K562 (cell line): ENCODE data around the gene PKIB. TPM values are rescaled to one million over a fixed set of nuclear protein-coding genes. Genes with fewer than 3 reads are reported as not detected.

ENCODE experiments used
- ATAC-seq: fragments of 200-7000 bp; cut with Tn5 transposase; 3 replicates; pipeline ENCODE4 v1.9.1; 2020; ENCODE audit warnings: moderate library complexity
- BruUV-seq: library from RNA; stranded (reverse); fragments of 400-500 nt; replicated peaks from 2 replicates; lab custom pipeline; 2021; lab: Mats Ljungman, UMichigan
- CTCF ChIA-PET: fragments of 300-600 bp; formaldehyde crosslinking; extraction: SDS; loops from one replicate; lab custom pipeline; 2021; ENCODE audit warnings: low intra/inter-chr PET ratio; lab: Yijun Ruan, JAX
- POLR2A ChIA-PET: fragments of 300-600, 350-650 bp; sonication (Branson Sonifier 250); formaldehyde crosslinking; extraction: SDS; loops from one replicate; lab custom pipeline; 2021; ENCODE audit warnings: antibody characterized with exemption, inconsistent platforms; lab: Yijun Ruan, JAX
- DNase-seq, 4 experiments: peaks; one replicate each; pipeline versions ENCODE4 v3.0.0 to v3.0.0-alpha.2; 2011 to 2018; ENCODE audit warnings: low spot score in 3 of 4, mixed read lengths in 3 of 4; ENCODE audit errors: extremely low read depth in 1 of 4
- FAIRE-seq: peaks from 2 replicates; lab custom pipeline; 2011; peaks lifted over from hg19 to GRCh38; lab: Jason Lieb, UNC
- H2AFZ ChIP-seq: 2 replicates; pipeline ENCODE4 v1.6.0; 2011; ENCODE audit warnings: low read depth, low read length, control low read depth, inconsistent platforms
- H3K27ac ChIP-seq: fragments of 200-600 bp; 3 replicates; pipeline ENCODE4 v1.8.0; 2011; ENCODE audit warnings: low read depth, mild to moderate bottlenecking, control low read depth, inconsistent platforms, low read length, moderate library complexity, mixed read lengths; ENCODE audit errors: extremely low read depth
- H3K27me3 ChIP-seq, 2 experiments: fragments of 300-600 bp in 1 of 2; 2 replicates in 1 of 2; 3 replicates in 1 of 2; pipeline versions ENCODE4 v1.6.0 to v1.8.0; 2011; ENCODE audit warnings: inconsistent platforms in 2 of 2, low read length in 2 of 2, mild to moderate bottlenecking in 1 of 2, mixed read lengths in 1 of 2, moderate library complexity in 1 of 2; ENCODE audit not compliant: control insufficient read depth in 2 of 2, insufficient read depth in 2 of 2
- H3K36me3 ChIP-seq: fragments of 300-600 bp; 3 replicates; pipeline ENCODE4 v1.8.0; 2011; ENCODE audit warnings: mild to moderate bottlenecking, low read length, inconsistent platforms; ENCODE audit not compliant: control insufficient read depth, insufficient read depth
- H3K4me1 ChIP-seq, 2 experiments: fragments of 200-600 bp in 1 of 2; replicated peaks in 1 of 2; 2 replicates in 1 of 2; 3 replicates in 1 of 2; pipeline versions ENCODE4 v1.5.1 to v1.8.0; 2011; ENCODE audit warnings: inconsistent platforms in 2 of 2, low read length in 2 of 2, mild to moderate bottlenecking in 1 of 2, mixed read lengths in 1 of 2, moderate library complexity in 1 of 2; ENCODE audit not compliant: control insufficient read depth in 2 of 2, insufficient read depth in 2 of 2
- H3K4me2 ChIP-seq: 2 replicates; pipeline ENCODE4 v1.6.1; 2011; ENCODE audit warnings: low read length, control low read depth, inconsistent platforms, mixed read lengths; ENCODE audit not compliant: insufficient read depth
- H3K4me3 ChIP-seq: fragments of 200-600 bp; sonication (generic), shearing (Covaris generic); 2 replicates; pipeline ENCODE4 v1.5.1; 2016; ENCODE audit warnings: control low read depth, inconsistent platforms
- H3K79me2 ChIP-seq: fragments of 200-600 bp; 3 replicates; pipeline ENCODE4 v1.8.0; 2011; ENCODE audit warnings: low read length, inconsistent platforms; ENCODE audit not compliant: control insufficient read depth, insufficient read depth
- H3K9ac ChIP-seq, 2 experiments: 2 replicates each; pipeline versions ENCODE4 v1.6.0 to v1.6.1; 2011; ENCODE audit warnings: low read depth in 2 of 2, low read length in 2 of 2, control low read depth in 1 of 2, inconsistent platforms in 1 of 2, mild to moderate bottlenecking in 1 of 2, mixed read lengths in 1 of 2; ENCODE audit not compliant: insufficient read depth in 1 of 2
- H3K9me1 ChIP-seq: one replicate; pipeline ENCODE4 v1.6.0; 2011; ENCODE audit warnings: inconsistent platforms, mild to moderate bottlenecking, low read length, moderate library complexity; ENCODE audit not compliant: control insufficient read depth, insufficient read depth
- H3K9me3 ChIP-seq: replicated peaks from 2 replicates; pipeline ENCODE4 v1.5.1; 2011; ENCODE audit warnings: low read depth, low read length, inconsistent platforms; ENCODE audit not compliant: control insufficient read depth, insufficient read depth
- H4K20me1 ChIP-seq: replicated peaks from 2 replicates; pipeline ENCODE4 v1.6.1; 2011; ENCODE audit warnings: low read length, inconsistent platforms, mixed read lengths; ENCODE audit not compliant: control insufficient read depth, insufficient read depth
- ERF ChIP-seq: fragments of 450-650 bp; formaldehyde crosslinking; IDR thresholded peaks from 2 replicates; pipeline ENCODE4 v1.4.0; 2020; ENCODE audit warnings: mild to moderate bottlenecking, mixed read lengths
- JUND ChIP-seq, 2 experiments: IDR thresholded peaks; 2 replicates in 1 of 2; 3 replicates in 1 of 2; pipeline ENCODE4 v1.6.1; 2011; ENCODE audit warnings: borderline replicate concordance in 2 of 2, low read depth in 2 of 2, low read length in 2 of 2, improper control_type of control experiment in 1 of 2, missing biosample characterization in 1 of 2, missing genetic modification characterization in 1 of 2, missing genetic modification reagents in 1 of 2
- PURB ChIP-seq: sonication (generic); formaldehyde crosslinking; IDR thresholded peaks from 2 replicates; pipeline ENCODE4 v1.9.0; 2021; ENCODE audit warnings: low read depth, mild to moderate bottlenecking, missing genetic modification reagents
- SUPT5H ChIP-seq: fragments of 450-650 bp; IDR thresholded peaks from 2 replicates; pipeline ENCODE4 v1.6.1; 2016
- TBP ChIP-seq: optimal IDR thresholded peaks from 2 replicates; pipeline ENCODE3; 2011; ENCODE audit warnings: low read depth, low read length, improper control_type of control experiment
- ZKSCAN3 ChIP-seq: fragments of 250-450 bp; sonication (Bioruptor Pico); IDR thresholded peaks from 2 replicates; pipeline ENCODE4 v1.4.0; 2020
- ZNF445 ChIP-seq: fragments of 250-450 bp; sonication (Bioruptor Pico); IDR thresholded peaks from 2 replicates; pipeline ENCODE4 v1.4.0; 2020; ENCODE audit warnings: low read depth, mild to moderate bottlenecking, moderate library complexity
- WGBS: fragments of 100-300 bp; shearing (Covaris generic); methylation state at CpG from one replicate; pipeline ENCODE4 v1.1.6; 2016; ENCODE audit warnings: low coverage, mixed read lengths; ENCODE audit not compliant: insufficient coverage; ENCODE audit errors: missing lambda C conversion rate; 5-methylcytosine and 5-hydroxymethylcytosine counted together
- in situ Hi-C: fragments of 300-500 bp; cut with MboI; formaldehyde crosslinking; loops from 4 replicates; pipeline ENCODE4 v1.15.0; 2018; ENCODE audit warnings: inconsistent platforms, mixed read lengths
- intact Hi-C: fragments of 100-400 bp; cut with micrococcal nuclease; formaldehyde crosslinking; loops from 2 replicates; pipeline ENCODE4 v1.14.2; 2022
- polyA plus RNA-seq, 8 experiments: library from polyadenylated mRNA; depleted of rRNA in 4 of 8; stranded (reverse) in 5 of 8; unstranded in 3 of 8; fragments of >200 nt; fragmentation: Nextera tagmentation in 2 of 8; fragmentation: Illumina TruSeq in 1 of 8; extraction: Ambion mirVana in 2 of 8; extraction: Trizol in 1 of 8; gene quantifications; 2 replicates each; pipeline versions ENCODE4 v1.2.1 to v1.2.3, GENCODE V29; 2011 to 2014; ENCODE audit warnings: inconsistent platforms in 1 of 8, missing spikeins in 1 of 8
- total RNA-seq, 7 experiments: library from RNA; depleted of rRNA in 6 of 7; stranded (reverse); fragments of >200 nt in 6 of 7; fragmentation: Illumina TruSeq in 2 of 7; extraction: Trizol in 2 of 7; gene quantifications; 2 replicates each; pipeline versions ENCODE4 v1.2.1 to v1.2.3, GENCODE V29; 2011 to 2021; ENCODE audit warnings: low replicate concordance in 1 of 7
- TF ChIP-seq, protein P1 (sequence below): fragments of 450-650 bp; IDR thresholded peaks from 2 replicates; pipeline ENCODE4 v1.7.0; 2016; ENCODE audit warnings: borderline replicate concordance
- TF ChIP-seq, protein P2 (sequence below): fragments of 150-350 bp; conservative IDR thresholded peaks from 2 replicates; pipeline ENCODE4 v1.6.1; 2014; ENCODE audit warnings: low read length
- TF ChIP-seq, protein P3 (sequence below): sonication (generic); formaldehyde crosslinking; IDR thresholded peaks from 2 replicates; pipeline ENCODE4 v1.8.1; 2023; ENCODE audit warnings: missing genetic modification reagents, mild to moderate bottlenecking, borderline replicate concordance

Gene PKIB
- total and polyA plus RNA-seq, 9 of the 15 experiments (the other 6 are each of a cell fraction or from before 2014, with no cell fraction given), result 14.8 to 37.5 (median 27.4) TPM

DNA sequence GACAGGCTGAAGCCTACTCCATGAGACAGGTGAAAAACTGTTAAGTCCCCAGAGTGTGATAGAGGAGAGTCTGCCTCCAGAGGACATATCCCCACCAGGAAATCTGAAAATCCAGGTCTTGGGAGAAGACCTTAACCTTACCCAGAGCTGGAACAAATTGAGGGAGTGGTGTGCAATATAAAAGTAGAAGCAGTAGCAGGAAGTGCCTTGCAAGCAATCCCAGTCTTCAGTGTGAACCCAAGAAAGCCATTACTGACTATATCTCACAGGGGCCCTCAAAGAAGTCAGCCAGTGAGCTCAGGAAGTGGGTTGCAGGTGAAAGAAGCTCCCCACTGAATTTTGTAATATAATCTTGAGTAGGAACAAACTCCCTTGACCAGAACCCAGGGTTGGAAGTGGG, 41.9 kb upstream of the PKIB start (continued):
- TF ChIP-seq, protein P1, sequence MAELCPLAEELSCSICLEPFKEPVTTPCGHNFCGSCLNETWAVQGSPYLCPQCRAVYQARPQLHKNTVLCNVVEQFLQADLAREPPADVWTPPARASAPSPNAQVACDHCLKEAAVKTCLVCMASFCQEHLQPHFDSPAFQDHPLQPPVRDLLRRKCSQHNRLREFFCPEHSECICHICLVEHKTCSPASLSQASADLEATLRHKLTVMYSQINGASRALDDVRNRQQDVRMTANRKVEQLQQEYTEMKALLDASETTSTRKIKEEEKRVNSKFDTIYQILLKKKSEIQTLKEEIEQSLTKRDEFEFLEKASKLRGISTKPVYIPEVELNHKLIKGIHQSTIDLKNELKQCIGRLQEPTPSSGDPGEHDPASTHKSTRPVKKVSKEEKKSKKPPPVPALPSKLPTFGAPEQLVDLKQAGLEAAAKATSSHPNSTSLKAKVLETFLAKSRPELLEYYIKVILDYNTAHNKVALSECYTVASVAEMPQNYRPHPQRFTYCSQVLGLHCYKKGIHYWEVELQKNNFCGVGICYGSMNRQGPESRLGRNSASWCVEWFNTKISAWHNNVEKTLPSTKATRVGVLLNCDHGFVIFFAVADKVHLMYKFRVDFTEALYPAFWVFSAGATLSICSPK, result no peak
- no peak for TF ChIP-seq TBP
- no peak for TF ChIP-seq ZKSCAN3 (CRISPR knock-in tag)

DNA sequence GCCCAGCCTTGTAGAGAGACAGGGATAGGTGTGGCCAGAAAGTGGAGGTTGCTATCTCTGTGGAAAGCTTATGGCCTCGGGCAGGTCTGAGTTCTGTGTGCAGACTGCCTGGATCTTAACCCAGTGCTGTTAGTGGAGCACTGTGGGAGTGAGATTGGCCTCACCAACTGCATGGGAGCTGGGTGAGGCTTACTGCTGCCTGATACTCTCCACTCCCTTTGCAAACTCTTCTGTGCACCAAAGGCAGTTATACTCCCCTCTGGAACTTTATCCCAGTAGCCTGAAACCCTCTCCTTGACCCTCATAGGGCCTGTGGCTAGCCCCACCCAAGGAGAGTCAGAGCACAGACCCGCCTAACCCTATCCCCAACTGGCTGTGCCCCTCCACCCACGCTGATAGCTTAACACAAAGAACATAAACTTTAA, 41.4 kb upstream of the PKIB start:
- H3K79me2 ChIP-seq, result no peaks in the 10 kb centered on the region; the same call in 2 of the 3 replicates
- no peaks in the 10 kb centered on the region for H3K36me3 ChIP-seq
- H3K9me1 ChIP-seq, result no peaks in the 10 kb centered on the region
- no peak for DNase-seq
- no peaks in the 10 kb centered on the region for H3K27me3 ChIP-seq
- H3K4me3 ChIP-seq, result no peak overlapping the region
- ChIA-PET POLR2A (interaction anchor here (0.6 to 1.0 kb wide), 3 partner anchors 12 to 1187 kb away, joined by 3 to 5 read pairs (median 3); no protein-coding TSS in a partner anchor), CTCF (no interaction called here)
- H3K27ac ChIP-seq, result no peak overlapping the region
- ATAC-seq, result no peak; the same call in 2 of the 3 replicates
- FAIRE-seq, result no peak
- peaks cover 2% of the 10 kb centered on the region; the same call in 1 of the 2 replicates for H3K9me3 ChIP-seq
- H4K20me1 ChIP-seq, result no peaks in the 10 kb centered on the region
- 7% methylated on average over 3 of the region's 3 CpGs for WGBS
- intact Hi-C loops (no loop called here), in situ Hi-C loops (no loop called here)
- H3K9ac ChIP-seq, result no peak overlapping the region
- no TSS peak for BruUV-seq
- H2AFZ ChIP-seq, result no peak overlapping the region
- no peak overlapping the region for H3K4me2 ChIP-seq
- H3K4me1 ChIP-seq, result no peaks in the 10 kb centered on the region; a peak in 1 of 5 replicates
- TF ChIP-seq SUPT5H (no peak), ERF (CRISPR knock-in tag) (no peak), PURB (CRISPR knock-in tag) (no peak), ZNF445 (CRISPR knock-in tag) (no peak), JUND (IDR thresholded peaks at IDR 0.05; ENCODE audit: borderline replicate concordance, low read depth, low read length) (no peak), JUND (tag; IDR thresholded peaks at IDR 0.05; ENCODE audit: borderline replicate concordance, low read depth, low read length) (no peak)
- TF ChIP-seq, protein P2, sequence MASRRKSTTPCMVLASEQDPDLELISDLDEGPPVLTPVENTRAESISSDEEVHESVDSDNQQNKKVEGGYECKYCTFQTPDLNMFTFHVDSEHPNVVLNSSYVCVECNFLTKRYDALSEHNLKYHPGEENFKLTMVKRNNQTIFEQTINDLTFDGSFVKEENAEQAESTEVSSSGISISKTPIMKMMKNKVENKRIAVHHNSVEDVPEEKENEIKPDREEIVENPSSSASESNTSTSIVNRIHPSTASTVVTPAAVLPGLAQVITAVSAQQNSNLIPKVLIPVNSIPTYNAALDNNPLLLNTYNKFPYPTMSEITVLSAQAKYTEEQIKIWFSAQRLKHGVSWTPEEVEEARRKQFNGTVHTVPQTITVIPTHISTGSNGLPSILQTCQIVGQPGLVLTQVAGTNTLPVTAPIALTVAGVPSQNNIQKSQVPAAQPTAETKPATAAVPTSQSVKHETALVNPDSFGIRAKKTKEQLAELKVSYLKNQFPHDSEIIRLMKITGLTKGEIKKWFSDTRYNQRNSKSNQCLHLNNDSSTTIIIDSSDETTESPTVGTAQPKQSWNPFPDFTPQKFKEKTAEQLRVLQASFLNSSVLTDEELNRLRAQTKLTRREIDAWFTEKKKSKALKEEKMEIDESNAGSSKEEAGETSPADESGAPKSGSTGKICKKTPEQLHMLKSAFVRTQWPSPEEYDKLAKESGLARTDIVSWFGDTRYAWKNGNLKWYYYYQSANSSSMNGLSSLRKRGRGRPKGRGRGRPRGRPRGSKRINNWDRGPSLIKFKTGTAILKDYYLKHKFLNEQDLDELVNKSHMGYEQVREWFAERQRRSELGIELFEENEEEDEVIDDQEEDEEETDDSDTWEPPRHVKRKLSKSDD, result no peak
- TF ChIP-seq, protein P3, sequence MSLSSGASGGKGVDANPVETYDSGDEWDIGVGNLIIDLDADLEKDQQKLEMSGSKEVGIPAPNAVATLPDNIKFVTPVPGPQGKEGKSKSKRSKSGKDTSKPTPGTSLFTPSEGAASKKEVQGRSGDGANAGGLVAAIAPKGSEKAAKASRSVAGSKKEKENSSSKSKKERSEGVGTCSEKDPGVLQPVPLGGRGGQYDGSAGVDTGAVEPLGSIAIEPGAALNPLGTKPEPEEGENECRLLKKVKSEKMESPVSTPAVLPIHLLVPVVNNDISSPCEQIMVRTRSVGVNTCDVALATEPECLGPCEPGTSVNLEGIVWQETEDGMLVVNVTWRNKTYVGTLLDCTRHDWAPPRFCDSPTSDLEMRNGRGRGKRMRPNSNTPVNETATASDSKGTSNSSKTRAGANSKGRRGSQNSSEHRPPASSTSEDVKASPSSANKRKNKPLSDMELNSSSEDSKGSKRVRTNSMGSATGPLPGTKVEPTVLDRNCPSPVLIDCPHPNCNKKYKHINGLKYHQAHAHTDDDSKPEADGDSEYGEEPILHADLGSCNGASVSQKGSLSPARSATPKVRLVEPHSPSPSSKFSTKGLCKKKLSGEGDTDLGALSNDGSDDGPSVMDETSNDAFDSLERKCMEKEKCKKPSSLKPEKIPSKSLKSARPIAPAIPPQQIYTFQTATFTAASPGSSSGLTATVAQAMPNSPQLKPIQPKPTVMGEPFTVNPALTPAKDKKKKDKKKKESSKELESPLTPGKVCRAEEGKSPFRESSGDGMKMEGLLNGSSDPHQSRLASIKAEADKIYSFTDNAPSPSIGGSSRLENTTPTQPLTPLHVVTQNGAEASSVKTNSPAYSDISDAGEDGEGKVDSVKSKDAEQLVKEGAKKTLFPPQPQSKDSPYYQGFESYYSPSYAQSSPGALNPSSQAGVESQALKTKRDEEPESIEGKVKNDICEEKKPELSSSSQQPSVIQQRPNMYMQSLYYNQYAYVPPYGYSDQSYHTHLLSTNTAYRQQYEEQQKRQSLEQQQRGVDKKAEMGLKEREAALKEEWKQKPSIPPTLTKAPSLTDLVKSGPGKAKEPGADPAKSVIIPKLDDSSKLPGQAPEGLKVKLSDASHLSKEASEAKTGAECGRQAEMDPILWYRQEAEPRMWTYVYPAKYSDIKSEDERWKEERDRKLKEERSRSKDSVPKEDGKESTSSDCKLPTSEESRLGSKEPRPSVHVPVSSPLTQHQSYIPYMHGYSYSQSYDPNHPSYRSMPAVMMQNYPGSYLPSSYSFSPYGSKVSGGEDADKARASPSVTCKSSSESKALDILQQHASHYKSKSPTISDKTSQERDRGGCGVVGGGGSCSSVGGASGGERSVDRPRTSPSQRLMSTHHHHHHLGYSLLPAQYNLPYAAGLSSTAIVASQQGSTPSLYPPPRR (CRISPR knock-in tag), result no peak
